HCT116 (cell line): Measurements from ENCODE around the gene CPLANE2. TPM values are rescaled to one million over a fixed set of nuclear protein-coding genes. Genes with fewer than 3 reads are reported as not detected.

Experiments used
- ATAC-seq: fragments of 200-7000 bp; cut with Tn5 transposase; 2 replicates; pipeline ENCODE4 v1.9.1; 2020; ENCODE audit warnings: mild to moderate bottlenecking, moderate library complexity
- BruUV-seq: library from RNA; stranded (reverse); fragments of 400-500 nt; replicated peaks from 2 replicates; lab custom pipeline; 2021; lab: Mats Ljungman, UMichigan
- CTCF ChIA-PET: fragments of 300-600 bp; sonication (Branson Sonifier 250); formaldehyde crosslinking; loops from one replicate; lab custom pipeline; 2021; ENCODE audit warnings: antibody characterized with exemption; lab: Charles Lee
- POLR2A ChIA-PET: fragments of 300-600, 350-600 bp; sonication (Branson Sonifier 250); formaldehyde crosslinking; loops from one replicate; lab custom pipeline; 2021; ENCODE audit warnings: antibody characterized with exemption; lab: Charles Lee
- RAD21 ChIA-PET, 2 experiments: fragments of 300-600 bp; sonication (Branson Sonifier 250); formaldehyde crosslinking; loops; one replicate each; lab custom pipeline; 2023; ENCODE audit warnings: low total read pairs in 2 of 2; ENCODE audit not compliant: uncharacterized antibody in 2 of 2, unreplicated experiment in 2 of 2, low non-redundant PET in 1 of 2; lab: Charles Lee
- DNase-seq: peaks from one replicate; pipeline ENCODE4 v3.0.0-alpha.2; 2010; ENCODE audit warnings: low read depth, low spot score
- H2AFZ ChIP-seq: fragments of 200-600 bp; shearing (Covaris generic), sonication (generic); 2 replicates; pipeline ENCODE4 v1.6.1; 2017; ENCODE audit warnings: low read depth, mixed run types, mixed read lengths, antibody characterized with exemption, low read length; ENCODE audit not compliant: poor library complexity, severe bottlenecking
- H3K27ac ChIP-seq: 2 replicates; pipeline ENCODE4 v1.5.1; 2012; ENCODE audit warnings: low read depth, low read length
- H3K27me3 ChIP-seq: fragments of 200-600 bp; sonication (generic); 2 replicates; pipeline ENCODE4 v1.6.1; 2016; ENCODE audit warnings: mixed run types, low read length, mixed read lengths; ENCODE audit not compliant: insufficient read depth
- H3K36me3 ChIP-seq, 2 experiments: fragments of 200-500 bp in 1 of 2; fragments of 200-600 bp in 1 of 2; sonication (Bioruptor generic) in 1 of 2; sonication (generic) in 1 of 2; 2 replicates each; pipeline versions ENCODE4 v1.5.1 to v1.6.1; 2014 to 2016; ENCODE audit warnings: low read length in 2 of 2, inconsistent platforms in 1 of 2, mixed read lengths in 1 of 2, mixed run types in 1 of 2; ENCODE audit not compliant: insufficient read depth in 2 of 2, control insufficient read depth in 1 of 2
- H3K4me1 ChIP-seq, 2 experiments: fragments of 200-600 bp in 1 of 2; sonication (generic) in 1 of 2; 2 replicates each; pipeline versions ENCODE4 v1.5.1 to v1.6.1; 2012 to 2017; ENCODE audit warnings: low read length in 2 of 2, inconsistent platforms in 1 of 2, mild to moderate bottlenecking in 1 of 2, mixed read lengths in 1 of 2, mixed run types in 1 of 2, moderate library complexity in 1 of 2; ENCODE audit not compliant: insufficient read depth in 2 of 2, control insufficient read depth in 1 of 2
- H3K4me2 ChIP-seq: fragments of 200-600 bp; sonication (generic); 2 replicates; pipeline ENCODE4 v1.6.1; 2017; ENCODE audit warnings: mixed run types, low read length, mixed read lengths
- H3K4me3 ChIP-seq, 2 experiments: fragments of 200-600 bp in 1 of 2; sonication (generic) in 1 of 2; replicated peaks in 1 of 2; 2 replicates each; pipeline ENCODE4 v1.5.1; 2011 to 2016; ENCODE audit warnings: low read length in 2 of 2, control low read depth in 1 of 2, low read depth in 1 of 2, mild to moderate bottlenecking in 1 of 2, mixed read lengths in 1 of 2, mixed run types in 1 of 2
- H3K79me2 ChIP-seq: fragments of 200-600 bp; sonication (generic); 2 replicates; pipeline ENCODE4 v1.6.1; 2017; ENCODE audit warnings: mild to moderate bottlenecking, mixed run types, low read length, moderate library complexity, mixed read lengths; ENCODE audit not compliant: insufficient read depth
- H3K9ac ChIP-seq: fragments of 200-600 bp; sonication (generic); 2 replicates; pipeline ENCODE4 v1.6.1; 2016; ENCODE audit warnings: low read length, mixed read lengths
- H3K9me2 ChIP-seq: fragments of 200-600 bp; sonication (generic), shearing (Covaris generic); 2 replicates; pipeline ENCODE4 v1.6.1; 2017; ENCODE audit warnings: mixed run types, mild to moderate bottlenecking, moderate library complexity; ENCODE audit not compliant: insufficient read depth
- H3K9me3 ChIP-seq, 2 experiments: fragments of 200-500 bp in 1 of 2; fragments of 200-600 bp in 1 of 2; sonication (Bioruptor generic) in 1 of 2; sonication (generic) in 1 of 2; 2 replicates each; pipeline ENCODE4 v1.6.1; 2014 to 2017; ENCODE audit warnings: low read length in 2 of 2, mixed read lengths in 2 of 2, inconsistent platforms in 1 of 2, low read depth in 1 of 2, mild to moderate bottlenecking in 1 of 2, mixed run types in 1 of 2, moderate library complexity in 1 of 2; ENCODE audit not compliant: control insufficient read depth in 1 of 2, insufficient read depth in 1 of 2
- H4K20me1 ChIP-seq: fragments of 200-600 bp; sonication (generic), shearing (Covaris generic); 2 replicates; pipeline ENCODE4 v1.6.1; 2017; ENCODE audit warnings: mixed run types, mild to moderate bottlenecking, moderate library complexity; ENCODE audit not compliant: insufficient read depth
- CEBPB ChIP-seq: IDR thresholded peaks from 2 replicates; pipeline ENCODE4 v1.6.1; 2012; ENCODE audit warnings: low read depth
- EZH2 ChIP-seq: fragments of 200-600 bp; sonication (generic); IDR thresholded peaks from 2 replicates; pipeline ENCODE4 v1.6.1; 2017; ENCODE audit warnings: antibody characterized with exemption, mixed run types
- JUND ChIP-seq: IDR thresholded peaks from 2 replicates; pipeline ENCODE4 v1.6.1; 2012
- RAD21 ChIP-seq: IDR thresholded peaks from 2 replicates; pipeline ENCODE4 v1.6.1; 2012; ENCODE audit warnings: low read depth, mild to moderate bottlenecking
- SIN3A ChIP-seq: IDR thresholded peaks from 2 replicates; pipeline ENCODE4 v1.6.1; 2012; ENCODE audit warnings: low read depth
- TCF7L2 ChIP-seq: IDR thresholded peaks from 2 replicates; pipeline ENCODE4 v1.7.0; 2011; ENCODE audit warnings: borderline replicate concordance, inconsistent platforms; ENCODE audit not compliant: insufficient read depth, insufficient read length; ENCODE audit errors: extremely low read depth
- intact Hi-C: fragments of 100-400 bp; cut with micrococcal nuclease; formaldehyde crosslinking; loops from 2 replicates; pipeline ENCODE4 v1.10.0; 2022
- total RNA-seq: library from RNA; stranded (reverse); gene quantifications from one replicate; pipeline ENCODE4 v1.2.1, GENCODE V29; 2021; ENCODE audit not compliant: unreplicated experiment
- TF ChIP-seq, protein P1 (sequence below): IDR thresholded peaks from 2 replicates; pipeline ENCODE4 v1.6.1; 2012; ENCODE audit warnings: low read depth
- TF ChIP-seq, protein P2 (sequence below): IDR thresholded peaks from 2 replicates; pipeline ENCODE4 v1.6.1; 2012
- TF ChIP-seq, protein P3 (sequence below), 3 experiments: fragments of 200-600 bp in 1 of 3; sonication (generic) in 1 of 3; IDR thresholded peaks in 2 of 3; conservative IDR thresholded peaks in 1 of 3; 2 replicates each; pipeline ENCODE4 v1.5.1; 2012 to 2017; ENCODE audit warnings: low read depth in 2 of 3, low read length in 2 of 3, antibody characterized with exemption in 1 of 3, borderline replicate concordance in 1 of 3, control low read depth in 1 of 3, mild to moderate bottlenecking in 1 of 3, mixed read lengths in 1 of 3, mixed run types in 1 of 3, moderate library complexity in 1 of 3; ENCODE audit not compliant: insufficient read depth in 1 of 3

The CPLANE2 gene
- total RNA-seq, 1 experiment from 2014 or later = 8.1 TPM

DNA sequence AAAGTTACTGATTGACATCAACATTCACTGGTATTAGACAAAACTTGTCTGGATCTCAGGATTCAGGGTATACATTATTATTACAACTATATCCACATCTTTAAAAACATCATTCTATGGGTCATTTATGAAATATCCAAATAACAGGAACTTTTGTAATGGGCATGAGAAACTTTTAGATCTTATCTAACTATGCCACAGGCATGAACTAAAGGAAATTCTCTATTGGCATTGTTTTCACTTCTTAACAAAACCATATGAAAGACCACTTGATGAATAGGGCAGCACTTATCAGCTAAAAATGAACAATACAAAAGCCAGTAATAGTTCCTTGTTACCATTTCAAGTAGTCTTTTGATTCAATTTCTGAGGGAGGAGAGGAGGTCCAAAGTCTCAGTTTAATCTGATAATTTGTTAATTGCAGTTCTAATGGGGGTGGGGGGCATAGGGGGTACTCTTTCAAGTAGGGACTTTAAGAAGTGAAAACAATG lies 30.8 kb upstream of the CPLANE2 start:
- Histone ChIP-seq H3K4me3 (no peak overlapping the region), H3K4me1 (no peaks in the 10 kb centered on the region), H3K27me3 (no peaks in the 10 kb centered on the region), H3K9me3 (no peaks in the 10 kb centered on the region), H4K20me1 (no peaks in the 10 kb centered on the region), H3K79me2 (0 out of 2 replicates have a peak, but pooled peaks cover 4% of the 10 kb centered on the region), H3K4me2 (no peak overlapping the region), H3K9me2 (no peaks in the 10 kb centered on the region), H3K27ac (no peak overlapping the region), H2AFZ (no peak overlapping the region), H3K9ac (no peak overlapping the region), H3K36me3 (no peaks in the 10 kb centered on the region)
- DNase-seq (no peak), ATAC-seq (no peak)
- CTCF ChIA-PET = no interaction called here
- RAD21 ChIA-PET = no interaction called here
- no peak for TF ChIP-seq SIN3A
- no peak for TF ChIP-seq JUND
- TF ChIP-seq TCF7L2 = no peak
- TF ChIP-seq, protein P1, sequence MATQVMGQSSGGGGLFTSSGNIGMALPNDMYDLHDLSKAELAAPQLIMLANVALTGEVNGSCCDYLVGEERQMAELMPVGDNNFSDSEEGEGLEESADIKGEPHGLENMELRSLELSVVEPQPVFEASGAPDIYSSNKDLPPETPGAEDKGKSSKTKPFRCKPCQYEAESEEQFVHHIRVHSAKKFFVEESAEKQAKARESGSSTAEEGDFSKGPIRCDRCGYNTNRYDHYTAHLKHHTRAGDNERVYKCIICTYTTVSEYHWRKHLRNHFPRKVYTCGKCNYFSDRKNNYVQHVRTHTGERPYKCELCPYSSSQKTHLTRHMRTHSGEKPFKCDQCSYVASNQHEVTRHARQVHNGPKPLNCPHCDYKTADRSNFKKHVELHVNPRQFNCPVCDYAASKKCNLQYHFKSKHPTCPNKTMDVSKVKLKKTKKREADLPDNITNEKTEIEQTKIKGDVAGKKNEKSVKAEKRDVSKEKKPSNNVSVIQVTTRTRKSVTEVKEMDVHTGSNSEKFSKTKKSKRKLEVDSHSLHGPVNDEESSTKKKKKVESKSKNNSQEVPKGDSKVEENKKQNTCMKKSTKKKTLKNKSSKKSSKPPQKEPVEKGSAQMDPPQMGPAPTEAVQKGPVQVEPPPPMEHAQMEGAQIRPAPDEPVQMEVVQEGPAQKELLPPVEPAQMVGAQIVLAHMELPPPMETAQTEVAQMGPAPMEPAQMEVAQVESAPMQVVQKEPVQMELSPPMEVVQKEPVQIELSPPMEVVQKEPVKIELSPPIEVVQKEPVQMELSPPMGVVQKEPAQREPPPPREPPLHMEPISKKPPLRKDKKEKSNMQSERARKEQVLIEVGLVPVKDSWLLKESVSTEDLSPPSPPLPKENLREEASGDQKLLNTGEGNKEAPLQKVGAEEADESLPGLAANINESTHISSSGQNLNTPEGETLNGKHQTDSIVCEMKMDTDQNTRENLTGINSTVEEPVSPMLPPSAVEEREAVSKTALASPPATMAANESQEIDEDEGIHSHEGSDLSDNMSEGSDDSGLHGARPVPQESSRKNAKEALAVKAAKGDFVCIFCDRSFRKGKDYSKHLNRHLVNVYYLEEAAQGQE = no peak
- TF ChIP-seq EZH2 = no peak
- TF ChIP-seq, protein P2, sequence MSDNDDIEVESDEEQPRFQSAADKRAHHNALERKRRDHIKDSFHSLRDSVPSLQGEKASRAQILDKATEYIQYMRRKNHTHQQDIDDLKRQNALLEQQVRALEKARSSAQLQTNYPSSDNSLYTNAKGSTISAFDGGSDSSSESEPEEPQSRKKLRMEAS = no peak
- no peak for TF ChIP-seq RAD21
- TF ChIP-seq, protein P3, sequence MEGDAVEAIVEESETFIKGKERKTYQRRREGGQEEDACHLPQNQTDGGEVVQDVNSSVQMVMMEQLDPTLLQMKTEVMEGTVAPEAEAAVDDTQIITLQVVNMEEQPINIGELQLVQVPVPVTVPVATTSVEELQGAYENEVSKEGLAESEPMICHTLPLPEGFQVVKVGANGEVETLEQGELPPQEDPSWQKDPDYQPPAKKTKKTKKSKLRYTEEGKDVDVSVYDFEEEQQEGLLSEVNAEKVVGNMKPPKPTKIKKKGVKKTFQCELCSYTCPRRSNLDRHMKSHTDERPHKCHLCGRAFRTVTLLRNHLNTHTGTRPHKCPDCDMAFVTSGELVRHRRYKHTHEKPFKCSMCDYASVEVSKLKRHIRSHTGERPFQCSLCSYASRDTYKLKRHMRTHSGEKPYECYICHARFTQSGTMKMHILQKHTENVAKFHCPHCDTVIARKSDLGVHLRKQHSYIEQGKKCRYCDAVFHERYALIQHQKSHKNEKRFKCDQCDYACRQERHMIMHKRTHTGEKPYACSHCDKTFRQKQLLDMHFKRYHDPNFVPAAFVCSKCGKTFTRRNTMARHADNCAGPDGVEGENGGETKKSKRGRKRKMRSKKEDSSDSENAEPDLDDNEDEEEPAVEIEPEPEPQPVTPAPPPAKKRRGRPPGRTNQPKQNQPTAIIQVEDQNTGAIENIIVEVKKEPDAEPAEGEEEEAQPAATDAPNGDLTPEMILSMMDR (IDR thresholded peaks at IDR 0.05 in 2 of 3, conservative IDR thresholded peaks at IDR 0.05 in 1 of 3; ENCODE audit: borderline replicate concordance in 1 of 3, insufficient read depth in 1 of 3, low read depth in 2 of 3, low read length in 2 of 3) = no peak
- no peak for TF ChIP-seq CEBPB
- POLR2A ChIA-PET = no interaction called here
- intact Hi-C loops = no loop called here
- BruUV-seq = no TSS peak
